Gastroesophageal sphincter (tissue), 4 donors: ENCODE measurements around the gene PI4KA. TPM values are rescaled to one million over a fixed set of nuclear protein-coding genes. Genes with fewer than 3 reads are reported as not detected.

Experiments
- ATAC-seq: fragments of 150-250 bp; one replicate; pipeline ENCODE4 v1.9.1; 2016; ENCODE audit warnings: mild to moderate bottlenecking, moderate library complexity
- H3K27ac ChIP-seq, 4 donors: fragments of 200-600 bp; sonication (generic) in 3 of 4; 1 replicate in 3 of 4; 2 replicates in 1 of 4; pipeline ENCODE4 v1.5.1; 2016 to 2019
- H3K27me3 ChIP-seq: fragments of 200-600 bp; sonication (generic); one replicate; pipeline ENCODE4 v1.5.1; 2019
- H3K36me3 ChIP-seq, 2 donors: fragments of 200-600 bp; sonication (generic); one replicate each; pipeline ENCODE4 v1.5.1; 2019; ENCODE audit warnings: control low read depth in 1 of 2
- H3K4me1 ChIP-seq, 3 donors: fragments of 200-600 bp; sonication (generic); 1 replicate in 2 of 3; 2 replicates in 1 of 3; pipeline ENCODE4 v1.5.1; 2016 to 2019; ENCODE audit warnings: control low read depth in 2 of 3
- H3K4me3 ChIP-seq, 2 donors: fragments of 200-600 bp; sonication (generic); one replicate each; pipeline ENCODE4 v1.5.1; 2019; ENCODE audit warnings: mild to moderate bottlenecking in 1 of 2, moderate library complexity in 1 of 2
- H3K9me3 ChIP-seq, 3 donors: fragments of 200-600 bp; sonication (generic); one replicate each; pipeline ENCODE4 v1.5.1; 2017 to 2019; ENCODE audit warnings: control low read depth in 2 of 3
- EP300 ChIP-seq: sonication (generic); formaldehyde crosslinking; IDR thresholded peaks from one replicate; pipeline ENCODE4 v1.6.1; 2017; ENCODE audit warnings: antibody characterized with exemption, mild to moderate bottlenecking
- POLR2A ChIP-seq, 2 donors: fragments of 450-650 bp; IDR thresholded peaks; one replicate each; pipeline ENCODE4 v1.6.1; 2017; ENCODE audit warnings: antibody characterized with exemption in 2 of 2, mild to moderate bottlenecking in 2 of 2, moderate library complexity in 1 of 2
- POLR2AphosphoS5 ChIP-seq: sonication (generic); formaldehyde crosslinking; IDR thresholded peaks from one replicate; pipeline ENCODE4 v1.6.1; 2017; ENCODE audit warnings: antibody characterized with exemption
- WGBS, 2 donors: methylation state at CpG; one replicate each; pipeline ENCODE4 v1.1.5; 2018; ENCODE audit warnings: low coverage in 1 of 2; 5-methylcytosine and 5-hydroxymethylcytosine counted together
- total RNA-seq, 4 donors: library from RNA; depleted of rRNA; stranded (reverse); fragments of >200 nt; gene quantifications; one replicate each; pipeline ENCODE4 v1.1.0, GENCODE V29; 2016
- TF ChIP-seq, protein P1 (sequence below), 4 experiments: fragments of 200-600 bp in 2 of 4; fragments of 450-650 bp in 2 of 4; sonication (generic) in 1 of 4; IDR thresholded peaks; one replicate each; pipeline ENCODE4 v1.5.1; 2017 to 2019; ENCODE audit warnings: antibody characterized with exemption in 4 of 4, mild to moderate bottlenecking in 2 of 4, moderate library complexity in 2 of 4

The PI4KA gene
- total RNA-seq, 4 donors from 2014 or later = 45.7 to 113 (median 87.5) TPM

GRCh38 chr22:20745119-20745518 is 113.5 kb downstream of the PI4KA start:
- Histone ChIP-seq H3K27me3 (no peaks in the 10 kb centered on the region), H3K9me3 (no peaks in the 10 kb centered on the region), H3K27ac (no peak overlapping the region), H3K4me3 (no peak overlapping the region), H3K4me1 (peaks cover 0 to 22% (median 8%) of the 10 kb centered on the region in 3 donors), H3K36me3 (peaks cover 0 to 96% of the 10 kb centered on the region in 2 donors)
- WGBS, 2 donors = 86 to 94% methylated on average over 1 to 3 of the region's 3 CpGs
- no peak for ATAC-seq
- no peak for TF ChIP-seq POLR2AphosphoS5
- TF ChIP-seq EP300 = no peak
- TF ChIP-seq, protein P1, sequence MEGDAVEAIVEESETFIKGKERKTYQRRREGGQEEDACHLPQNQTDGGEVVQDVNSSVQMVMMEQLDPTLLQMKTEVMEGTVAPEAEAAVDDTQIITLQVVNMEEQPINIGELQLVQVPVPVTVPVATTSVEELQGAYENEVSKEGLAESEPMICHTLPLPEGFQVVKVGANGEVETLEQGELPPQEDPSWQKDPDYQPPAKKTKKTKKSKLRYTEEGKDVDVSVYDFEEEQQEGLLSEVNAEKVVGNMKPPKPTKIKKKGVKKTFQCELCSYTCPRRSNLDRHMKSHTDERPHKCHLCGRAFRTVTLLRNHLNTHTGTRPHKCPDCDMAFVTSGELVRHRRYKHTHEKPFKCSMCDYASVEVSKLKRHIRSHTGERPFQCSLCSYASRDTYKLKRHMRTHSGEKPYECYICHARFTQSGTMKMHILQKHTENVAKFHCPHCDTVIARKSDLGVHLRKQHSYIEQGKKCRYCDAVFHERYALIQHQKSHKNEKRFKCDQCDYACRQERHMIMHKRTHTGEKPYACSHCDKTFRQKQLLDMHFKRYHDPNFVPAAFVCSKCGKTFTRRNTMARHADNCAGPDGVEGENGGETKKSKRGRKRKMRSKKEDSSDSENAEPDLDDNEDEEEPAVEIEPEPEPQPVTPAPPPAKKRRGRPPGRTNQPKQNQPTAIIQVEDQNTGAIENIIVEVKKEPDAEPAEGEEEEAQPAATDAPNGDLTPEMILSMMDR (IDR thresholded peaks at IDR 0.05) = no peak
- no peak for TF ChIP-seq POLR2A (IDR thresholded peaks at IDR 0.05)

- H3K36me3 ChIP-seq = peaks cover 0 to 94% of the 10 kb centered on the region in 2 donors
- H3K9me3 ChIP-seq = no peaks in the 10 kb centered on the region
- TF ChIP-seq, protein P1 (IDR thresholded peaks at IDR 0.05) = no peak
- TF ChIP-seq POLR2AphosphoS5 (no peak), POLR2A (IDR thresholded peaks at IDR 0.05) (no peak), EP300 (no peak)
- H3K27me3 ChIP-seq = no peaks in the 10 kb centered on the region
- peaks cover 0 to 15% (median 8%) of the 10 kb centered on the region in 3 donors for H3K4me1 ChIP-seq
- ATAC-seq = no peak
- no peak overlapping the region for H3K27ac ChIP-seq
- no peak overlapping the region for H3K4me3 ChIP-seq
- 95 to 96% methylated on average over 4 to 15 of the region's 15 CpGs for WGBS, 2 donors
Measured at GRCh38 chr22:20744456-20744855, 114.2 kb downstream of the PI4KA start.

DNA sequence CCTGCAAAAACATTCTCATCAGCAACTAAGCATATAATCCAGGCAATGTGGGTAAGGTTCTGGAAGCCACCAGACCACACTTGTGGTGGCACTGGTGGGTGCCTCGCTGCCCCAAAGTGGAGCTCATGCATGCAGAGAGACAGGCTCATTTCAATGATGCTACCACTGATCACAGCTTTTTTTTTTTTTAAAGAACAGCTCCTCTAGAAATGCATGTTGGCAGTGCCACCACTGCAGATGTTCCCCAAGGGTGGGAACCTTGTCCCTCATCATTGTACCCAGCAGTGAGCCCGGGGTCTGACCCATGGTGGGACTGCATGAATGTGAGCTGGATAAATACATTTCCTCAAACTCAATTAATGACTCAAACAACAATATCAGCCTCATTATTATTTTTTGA is 115.8 kb downstream of the PI4KA start:
- WGBS, 2 donors = 100% methylated on average over 2 of the region's 2 CpGs; no CpG with 5 or more reads in 1 of the 2 donors
- peaks cover 0 to 91% of the 10 kb centered on the region in 2 donors for H3K36me3 ChIP-seq
- no peaks in the 10 kb centered on the region for H3K4me1 ChIP-seq
- no peak for ATAC-seq
- H3K9me3 ChIP-seq = no peaks in the 10 kb centered on the region
- no peaks in the 10 kb centered on the region for H3K27me3 ChIP-seq
- no peak for TF ChIP-seq POLR2A (IDR thresholded peaks at IDR 0.05)
- TF ChIP-seq, protein P1 (IDR thresholded peaks at IDR 0.05) = no peak
- TF ChIP-seq POLR2AphosphoS5 = no peak
- no peak for TF ChIP-seq EP300
- H3K4me3 ChIP-seq = no peak overlapping the region
- no peak overlapping the region for H3K27ac ChIP-seq

DNA sequence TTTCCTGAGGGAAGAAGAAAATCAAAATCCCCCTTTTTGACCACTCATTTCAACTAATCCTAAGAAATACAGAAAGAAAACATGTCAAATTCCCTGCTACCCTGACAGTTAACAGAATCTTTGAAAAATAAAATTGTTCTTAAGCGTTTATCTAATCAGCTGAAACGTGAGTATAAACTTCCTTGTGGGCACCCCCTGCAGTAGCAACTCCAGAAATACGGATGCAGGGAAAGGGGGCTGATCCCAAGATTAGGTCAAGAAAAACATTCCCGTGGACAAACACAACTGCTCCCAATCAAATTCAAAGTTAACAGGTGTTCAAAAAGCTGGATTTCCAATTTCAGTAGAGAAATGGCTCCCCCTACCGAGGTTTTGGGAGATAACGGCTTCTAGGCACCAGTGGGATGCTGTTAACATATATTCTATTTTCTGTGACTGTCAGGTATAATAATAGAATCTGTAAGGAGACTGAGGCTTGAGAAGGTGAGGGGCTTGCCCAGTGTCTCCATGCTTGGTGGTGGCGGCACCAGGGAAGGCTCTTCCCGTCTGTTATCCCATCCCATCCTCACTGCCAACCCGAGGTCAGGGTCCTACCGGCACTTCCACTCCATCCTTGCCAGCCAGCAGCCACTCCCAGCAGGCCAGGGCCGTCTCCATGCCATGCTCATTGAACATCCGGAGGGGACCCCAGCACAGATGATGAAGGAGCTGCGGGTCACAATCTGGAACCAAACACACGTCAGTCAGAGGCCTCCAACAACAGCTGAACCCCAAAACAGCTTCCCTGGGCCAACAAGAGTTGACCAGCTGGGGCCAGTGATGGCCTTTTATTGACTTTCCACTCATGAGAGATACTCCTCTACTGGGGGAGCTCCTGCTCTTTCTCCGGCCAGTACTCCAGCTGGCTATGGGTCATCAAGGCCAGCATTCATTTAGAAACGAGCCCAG is 116.7 kb downstream of the PI4KA start:
- TF ChIP-seq POLR2A (IDR thresholded peaks at IDR 0.05) = no peak
- TF ChIP-seq, protein P1 (IDR thresholded peaks at IDR 0.05) = peak in 2 of 4 experiments; percentile 27 to 46
- Histone ChIP-seq H3K9me3 (no peaks in the 10 kb centered on the region), H3K27me3 (no peaks in the 10 kb centered on the region), H3K4me1 (no peaks in the 10 kb centered on the region), H3K36me3 (peaks cover 0 to 85% of the 10 kb centered on the region in 2 donors), H3K4me3 (no peak overlapping the region), H3K27ac (no peak overlapping the region)
- WGBS, 2 donors = 44 to 80% methylated on average over 2 to 7 of the region's 16 CpGs
- ATAC-seq = no peak
